ENCODE results near the gene FBLN2.
A peak's percentile ranks its signal among the peaks of the same experiment; 100 is the strongest.

Gene FBLN2

DNA sequence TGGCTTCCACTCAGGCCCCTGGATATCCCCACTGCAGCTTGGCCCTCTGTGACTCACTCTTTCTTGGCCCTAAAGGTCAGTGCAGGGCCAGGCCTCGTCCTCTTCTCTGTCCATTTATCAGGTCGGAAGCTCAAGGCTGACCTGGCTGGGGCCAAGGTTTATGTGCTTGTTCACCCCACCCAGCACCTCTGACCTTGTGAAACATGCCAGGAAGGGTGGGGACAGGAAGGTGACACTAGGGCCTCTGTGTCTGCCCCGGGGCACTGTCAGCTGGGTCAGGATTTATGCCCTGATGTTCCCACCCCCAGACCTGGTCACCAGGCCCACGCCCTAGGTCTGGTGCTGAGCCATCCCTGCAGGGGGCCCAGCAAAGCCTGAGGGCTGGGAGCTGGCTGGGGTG, 103.8 kb downstream of the FBLN2 start:
- DNase-seq, result no peak

DNA sequence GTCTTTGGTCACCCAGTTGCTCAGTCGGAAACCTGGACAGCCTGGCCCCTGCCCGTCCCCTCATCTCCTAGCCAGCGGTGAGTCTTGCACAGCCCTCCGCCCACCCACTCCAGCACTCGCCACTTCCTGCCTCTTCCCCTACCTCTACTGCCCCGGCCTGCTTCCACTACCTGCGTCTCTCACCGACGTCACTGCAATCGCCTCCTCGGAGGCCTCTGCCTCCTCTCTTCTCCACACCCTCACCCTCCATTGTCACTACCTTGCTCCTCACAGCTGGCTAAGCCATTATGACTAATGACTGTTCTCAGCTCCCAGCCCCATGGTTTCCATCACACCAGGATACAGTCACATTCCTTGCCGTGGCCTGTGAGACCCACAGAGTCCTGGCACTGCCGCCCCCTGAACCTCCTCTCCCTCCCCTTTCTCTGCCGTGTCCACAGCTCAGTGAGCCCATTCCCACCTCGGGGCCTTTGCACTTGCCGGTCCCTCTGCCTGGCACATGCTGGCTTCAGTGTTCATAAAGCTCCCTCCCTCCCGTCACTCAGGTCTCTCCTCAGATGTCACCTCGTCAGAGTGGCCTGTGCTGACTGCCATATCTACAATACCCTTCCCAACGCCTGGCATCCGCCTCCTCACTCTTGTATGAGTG, 104.8 kb downstream of the FBLN2 start:
- DNase-seq, result peak in 1 of 2 experiments; percentile 26

DNA sequence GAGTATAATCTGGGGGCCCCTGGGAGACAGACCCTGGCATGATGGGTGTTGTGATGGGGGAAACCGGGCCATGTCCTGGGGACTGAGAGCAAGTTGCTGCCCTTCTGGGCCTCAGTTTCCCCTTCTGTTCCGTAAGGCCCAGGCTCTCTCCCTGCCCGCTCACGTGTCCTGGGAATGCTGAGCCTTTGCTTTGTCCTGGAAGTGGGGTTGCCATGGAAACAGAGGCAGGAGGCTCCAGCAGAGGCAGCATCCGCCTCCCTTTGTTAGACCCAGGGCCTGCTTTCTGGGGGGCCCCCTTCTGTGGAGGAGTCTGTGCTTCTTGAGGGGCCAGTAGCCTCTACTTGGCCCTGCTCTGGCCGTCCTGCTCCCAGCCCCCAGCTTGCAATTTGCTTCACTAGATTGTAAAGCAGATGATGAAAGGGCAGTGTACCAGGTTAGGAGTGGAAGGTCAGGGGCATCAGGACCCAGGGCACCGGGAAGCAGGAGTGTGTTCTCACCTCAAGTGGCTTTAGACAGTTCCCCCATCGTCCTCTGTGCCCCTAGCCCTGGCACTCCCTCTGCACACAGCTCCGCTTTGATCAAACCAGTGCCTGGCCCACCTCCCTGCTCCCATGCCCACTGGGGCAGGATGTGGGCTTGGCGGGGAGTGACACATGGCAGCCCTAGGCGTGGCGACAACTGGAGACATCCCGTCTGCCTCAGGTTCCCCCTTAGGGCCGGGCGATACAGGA, 105.6 kb downstream of the FBLN2 start:
- peak; percentile 33 to 35 for DNase-seq

DNA sequence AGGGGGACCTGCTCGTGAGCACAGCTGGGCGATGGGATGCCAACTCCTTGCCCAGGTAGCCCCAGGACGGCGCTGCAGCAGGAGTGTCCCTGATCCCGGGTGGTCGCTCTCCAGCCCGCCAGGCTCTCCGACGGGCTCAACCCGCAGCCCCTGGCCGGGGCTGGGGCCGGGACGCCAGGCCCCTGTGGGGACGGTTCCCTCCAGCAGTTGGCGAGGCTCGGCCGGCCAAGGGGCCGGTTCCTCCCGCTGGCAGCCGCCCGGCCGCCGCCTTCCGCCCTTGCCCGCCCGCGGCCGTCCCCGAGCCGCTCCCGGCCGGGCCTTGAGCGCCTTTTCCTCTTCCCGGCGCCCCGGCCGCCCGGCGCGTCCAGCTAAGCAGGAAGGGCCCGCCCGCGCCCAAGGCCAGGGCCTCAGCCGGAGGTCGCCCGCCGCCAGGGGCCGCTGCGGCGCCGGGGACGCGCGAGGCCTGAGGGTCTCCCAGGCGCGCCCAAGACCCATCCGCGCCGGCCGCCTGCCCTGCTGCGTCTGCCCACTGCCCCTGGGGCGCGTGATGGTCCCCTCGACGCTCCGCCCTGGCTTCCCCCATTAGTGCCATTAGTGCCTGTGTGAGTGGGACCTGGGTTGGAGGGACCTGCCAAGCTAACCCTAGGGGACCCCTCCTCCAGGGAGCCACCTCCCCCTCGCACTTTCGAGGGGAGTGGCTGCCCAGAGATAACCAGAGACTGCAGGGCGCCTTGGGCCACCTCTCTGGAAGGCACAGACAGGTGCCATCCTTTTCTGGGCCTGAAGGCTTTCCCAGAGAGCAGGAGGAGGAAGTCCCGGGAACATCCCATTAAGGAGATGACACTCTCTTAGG, 106.4 kb downstream of the FBLN2 start:
- peak; percentile 32 to 38 for DNase-seq

DNA sequence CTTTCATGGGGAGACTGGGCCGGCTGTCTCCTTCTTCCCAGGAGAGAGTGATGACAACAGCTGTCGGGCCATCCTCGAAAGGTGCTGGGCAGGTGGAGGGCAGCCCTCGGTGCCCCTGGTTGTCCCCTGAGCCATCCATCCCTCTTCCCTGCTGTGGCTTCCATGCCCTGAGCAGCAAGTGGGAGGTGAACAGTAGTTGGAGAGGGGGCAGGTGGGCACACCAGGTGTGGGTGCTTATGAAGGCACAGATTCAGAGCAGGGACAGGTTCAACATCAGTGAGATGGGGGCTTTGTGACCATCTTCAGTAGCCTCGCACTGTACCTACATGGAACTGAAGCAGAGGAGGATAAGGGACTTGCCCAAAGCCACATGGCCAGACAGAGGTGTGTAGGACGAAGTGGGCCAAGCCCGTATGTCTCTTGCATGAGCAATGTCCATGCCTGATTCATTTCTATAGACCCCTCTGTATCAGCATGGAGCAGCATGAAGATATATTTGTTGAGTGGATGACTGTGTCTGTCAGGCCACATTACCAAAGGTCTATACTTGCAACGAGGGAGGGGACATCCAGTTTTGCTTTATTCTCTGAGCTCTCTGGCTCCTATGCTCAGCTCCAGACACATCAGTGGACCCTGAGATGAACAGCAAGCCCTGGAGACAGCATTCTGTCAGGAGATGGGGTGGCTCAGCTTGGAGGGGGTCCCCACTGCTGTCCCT, 107.8 kb downstream of the FBLN2 start:
- DNase-seq, result no peak

DNA sequence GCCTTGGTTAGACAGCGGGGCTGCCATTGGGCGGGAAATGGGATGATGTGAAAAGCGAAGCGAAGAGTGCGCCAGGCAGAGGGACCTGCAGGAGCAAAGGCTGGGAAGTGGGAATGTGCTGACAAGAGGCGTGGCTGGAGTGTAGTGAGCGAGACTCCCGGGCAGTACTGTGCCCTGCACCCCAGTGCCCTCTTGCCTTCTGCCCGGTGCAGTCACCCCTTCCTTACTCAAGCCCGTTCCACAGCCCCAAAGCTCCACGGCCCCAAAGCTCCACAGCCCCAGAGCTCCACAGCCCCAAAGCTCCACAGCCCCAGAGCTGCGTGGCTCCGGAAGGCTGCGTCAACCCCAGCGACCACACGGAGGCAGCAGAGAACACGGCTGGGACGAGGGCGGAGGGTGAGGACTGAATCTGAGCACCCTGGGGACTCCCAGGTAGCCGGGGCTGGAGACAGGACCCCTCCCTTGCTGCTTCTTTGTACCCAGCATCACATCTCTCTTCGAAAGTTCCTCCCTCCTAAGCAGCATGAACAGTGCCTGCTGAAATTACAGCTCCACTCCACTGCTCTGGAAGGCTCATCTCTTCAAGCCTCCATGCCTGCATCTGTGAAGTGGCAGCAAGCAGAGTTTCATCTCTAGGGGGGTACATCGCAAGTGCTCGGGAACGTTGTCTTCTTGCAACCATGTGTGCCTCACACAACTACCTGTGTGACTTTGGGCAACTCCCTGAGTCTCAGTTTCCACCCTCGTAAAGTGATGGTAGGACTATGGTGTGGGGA, 108.9 kb downstream of the FBLN2 start:
- DNase-seq, result peak; percentile 71 to 77

DNA sequence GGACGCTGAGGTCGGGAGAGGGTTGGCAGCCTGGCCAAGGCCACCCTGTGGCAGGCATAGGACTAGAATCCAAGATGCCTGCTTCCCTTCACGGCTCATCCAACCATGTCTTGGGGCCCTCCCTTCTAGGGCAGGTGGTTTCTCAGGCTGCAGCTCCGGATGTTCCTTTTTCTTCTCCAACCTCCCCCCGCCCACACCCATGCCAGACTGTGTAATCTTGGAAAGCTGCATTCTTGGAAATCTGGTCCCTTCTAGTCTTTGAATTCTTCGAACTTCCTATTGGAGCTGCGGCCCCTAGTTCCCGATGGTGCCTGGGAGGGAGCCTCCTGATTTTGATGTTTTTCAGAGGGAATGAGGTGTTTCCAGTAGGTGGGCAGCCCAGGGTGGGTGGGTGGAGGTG, 109.8 kb downstream of the FBLN2 start:
- no peak for DNase-seq

DNA sequence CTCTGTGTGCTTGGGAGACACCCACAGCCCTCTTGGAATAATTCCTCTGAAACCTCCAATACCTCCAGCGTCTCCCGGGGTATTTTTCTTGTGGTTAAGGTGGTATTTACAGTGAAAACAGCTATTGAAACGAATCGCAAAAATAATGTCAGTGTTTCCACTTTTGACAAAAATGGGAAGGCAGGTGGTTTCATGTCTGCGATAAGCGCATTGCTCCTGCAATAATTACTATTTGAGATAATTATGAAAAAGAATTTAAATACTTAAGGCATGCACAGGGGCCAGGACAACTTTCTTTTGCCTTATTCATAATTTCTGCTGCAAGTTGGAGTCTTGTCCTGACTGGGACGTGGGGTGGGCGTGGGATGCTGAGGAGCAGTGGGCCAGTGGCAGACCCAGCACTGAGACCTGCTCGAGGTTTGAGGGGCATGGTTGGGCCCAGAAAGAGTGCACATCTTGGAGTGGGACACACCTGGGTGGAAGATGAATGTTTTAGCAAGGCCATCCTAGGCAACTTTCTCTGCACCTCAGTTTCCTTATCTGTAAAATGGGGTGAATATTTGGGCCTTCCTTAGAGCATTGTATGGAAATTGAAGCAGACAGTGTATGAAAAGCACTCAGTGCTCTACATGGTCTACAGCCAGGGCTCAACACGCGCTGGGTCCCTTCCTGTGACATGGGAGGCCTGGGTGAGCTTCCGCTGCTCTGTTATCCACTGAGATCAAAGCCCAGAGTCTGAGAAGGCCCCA, 110.5 kb downstream of the FBLN2 start:
- no peak for DNase-seq

DNA sequence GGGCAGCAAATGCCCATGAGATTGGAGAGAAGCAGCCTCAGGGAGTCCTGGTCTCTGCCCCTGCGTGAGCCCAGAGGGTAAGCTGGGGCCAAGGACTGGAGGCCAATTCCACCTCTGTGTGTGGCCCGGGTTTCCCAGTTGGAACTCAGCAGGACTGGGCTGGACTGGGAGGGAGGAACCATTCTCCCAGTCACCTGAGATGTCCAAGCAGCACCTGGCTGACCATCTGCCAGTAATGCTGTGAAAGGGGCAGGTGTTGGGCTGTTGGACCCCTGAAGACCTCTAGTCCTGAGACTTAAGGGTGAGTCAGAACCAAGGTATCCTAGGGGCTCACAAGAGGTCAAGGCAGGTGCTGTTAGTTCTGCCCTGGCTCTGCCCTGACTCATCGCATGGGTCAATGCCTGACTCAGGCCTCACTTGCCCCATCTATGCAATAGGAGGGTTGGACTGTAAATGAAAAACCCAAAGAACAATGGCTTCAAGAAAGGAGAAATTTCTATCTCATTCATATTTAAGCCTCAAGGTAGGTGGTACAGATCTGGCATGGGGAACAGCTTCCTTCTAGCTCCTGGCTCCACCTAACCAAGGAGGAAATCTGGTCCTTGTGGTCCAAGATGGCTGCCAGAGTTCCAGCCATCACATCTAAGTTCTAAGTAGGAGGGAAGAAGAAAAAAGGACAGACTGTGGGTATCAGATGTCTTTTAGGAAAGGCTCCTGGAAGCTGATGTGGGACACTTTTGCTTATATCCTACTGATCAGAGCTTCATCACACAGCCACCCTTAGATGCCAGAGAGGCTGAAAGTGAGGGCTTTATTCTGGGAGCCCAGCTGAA, 111.3 kb downstream of the FBLN2 start:
- DNase-seq, result no peak

DNA sequence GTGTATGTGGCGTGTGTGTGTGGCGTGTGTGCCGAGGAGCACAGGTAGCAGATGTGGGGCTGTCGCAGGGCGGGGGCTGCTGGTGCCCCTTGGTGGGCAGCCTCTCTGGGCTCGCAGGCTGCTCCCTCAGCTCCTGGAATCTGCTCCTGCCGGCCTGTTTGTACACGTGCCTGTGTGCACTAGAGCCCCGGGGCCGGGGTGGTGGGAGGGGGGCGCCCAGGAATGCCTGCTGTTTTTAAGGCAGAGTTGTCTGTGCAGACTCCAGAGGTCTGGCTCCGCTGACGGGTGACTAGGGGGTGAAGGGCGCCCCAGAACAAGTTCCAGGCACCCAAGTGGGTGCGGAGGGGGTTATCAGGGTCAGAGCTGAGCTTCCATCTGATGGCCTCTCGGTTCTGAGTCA, 112.2 kb downstream of the FBLN2 start:
- DNase-seq, result no peak

DNA sequence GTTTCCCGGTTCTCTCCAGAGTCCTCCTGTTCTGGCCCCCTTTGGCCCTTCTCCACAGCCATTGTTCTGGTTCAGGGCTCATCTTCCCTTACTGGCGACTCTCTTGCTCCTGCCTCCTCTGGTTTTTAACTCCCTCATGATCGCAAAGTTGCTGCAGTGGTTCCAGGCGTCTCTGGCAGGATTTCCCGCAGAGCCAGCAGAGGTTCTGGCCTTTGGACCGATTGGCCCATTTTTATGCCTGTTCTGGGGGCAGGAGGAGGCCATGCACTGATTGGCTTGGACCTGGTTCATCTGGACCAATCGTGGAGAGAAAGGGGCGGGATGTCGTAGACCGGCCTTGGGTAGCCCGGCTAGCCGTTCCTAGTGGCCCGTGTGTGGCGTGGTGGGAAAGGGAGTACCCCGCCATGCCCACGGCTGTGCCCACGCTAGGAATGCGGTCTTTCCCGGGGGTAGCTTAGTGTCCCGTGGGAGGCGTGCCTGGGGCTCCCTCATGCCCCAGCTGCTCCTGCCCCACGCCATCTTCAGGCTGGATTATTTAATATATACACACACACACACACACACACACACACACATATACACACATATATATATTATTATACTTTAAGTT, 113.4 kb downstream of the FBLN2 start:
- DNase-seq, result no peak

DNA sequence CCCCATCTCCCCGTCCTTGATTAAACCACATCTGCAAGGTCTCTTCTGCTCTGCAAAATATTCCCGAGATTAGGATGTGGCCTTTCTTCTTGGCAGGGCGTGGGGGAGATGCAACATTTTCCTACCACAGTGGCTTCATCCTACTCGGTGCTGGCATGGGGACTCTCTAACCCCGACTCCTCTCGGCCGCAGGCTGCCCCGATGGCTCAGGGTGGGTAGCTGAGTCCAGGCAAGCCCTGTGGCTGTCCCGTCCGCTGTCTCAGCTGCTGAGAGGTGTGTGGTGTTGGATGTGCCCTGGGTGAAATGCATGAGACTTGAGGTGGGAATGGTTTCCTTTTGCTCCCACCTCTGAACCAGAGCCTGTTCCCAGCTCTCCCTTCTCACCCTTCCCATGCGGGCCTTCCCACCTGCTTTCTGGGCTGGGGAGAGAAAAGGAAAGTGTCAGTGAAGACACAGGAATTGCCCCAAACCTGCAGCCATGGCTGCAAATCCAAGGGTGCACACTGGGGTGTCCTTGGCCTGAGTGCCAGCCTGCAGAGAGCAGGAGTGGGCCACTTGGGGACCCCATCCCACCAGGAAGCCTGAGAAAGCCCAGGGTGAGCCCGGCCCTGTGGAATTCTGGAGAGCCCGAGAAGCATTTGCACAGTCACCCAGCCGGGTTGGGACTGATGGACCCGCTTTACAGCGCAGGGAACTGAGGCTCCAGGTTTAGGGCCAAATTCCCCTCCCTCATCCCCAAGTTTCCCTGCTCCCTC, 115.0 kb downstream of the FBLN2 start:
- no peak for DNase-seq

DNA sequence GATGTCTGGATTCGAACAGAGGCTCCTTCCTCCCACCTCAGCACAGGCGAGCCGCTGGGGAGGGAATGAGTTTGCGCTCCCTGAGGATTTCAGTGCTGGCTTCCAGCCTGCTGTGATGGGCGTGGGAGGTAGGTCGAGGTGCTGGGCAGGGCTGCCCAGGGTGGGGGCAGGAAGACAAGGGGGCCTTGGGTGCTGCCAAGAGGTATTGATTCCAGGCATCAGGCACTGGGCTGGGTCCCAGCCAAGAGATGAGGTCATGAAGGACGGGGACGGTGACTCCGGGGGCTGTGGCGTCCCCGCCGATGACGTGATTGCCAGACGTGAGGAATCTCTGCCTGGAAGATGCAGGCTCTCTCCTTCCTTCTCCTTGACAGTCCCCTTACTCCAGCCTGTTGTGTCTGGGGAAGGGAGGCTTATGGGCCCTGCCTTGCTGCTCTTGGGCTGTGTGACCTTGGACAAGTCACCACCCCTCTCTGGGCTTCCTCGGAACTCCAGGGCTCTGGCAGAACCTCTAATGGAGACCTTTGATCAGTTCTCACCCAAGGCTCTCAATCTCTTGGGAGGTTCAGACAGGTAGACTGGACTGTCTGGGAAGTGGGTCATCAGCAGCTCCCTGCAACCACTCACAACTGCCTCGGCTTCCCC, 116.8 kb downstream of the FBLN2 start:
- no peak for DNase-seq

DNA sequence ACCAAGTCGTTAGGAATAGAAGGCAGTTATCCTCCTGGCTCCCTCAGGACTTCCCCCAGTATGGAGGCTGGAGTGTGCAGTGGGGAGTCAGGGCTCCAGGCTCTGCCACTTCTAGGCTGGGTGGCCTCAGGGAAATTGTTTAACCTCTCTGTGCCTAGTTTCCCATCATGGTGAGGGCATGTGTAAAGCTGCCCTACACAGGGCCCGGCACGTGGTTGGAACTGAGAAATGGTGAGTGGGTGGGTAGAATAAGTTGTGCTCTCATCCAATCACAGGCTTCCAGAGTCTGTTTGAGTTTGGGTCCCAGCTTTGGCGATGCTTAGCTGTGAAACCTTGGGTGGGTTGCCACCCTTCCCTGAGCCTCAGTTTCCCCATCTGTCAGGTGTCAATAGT, 117.3 kb downstream of the FBLN2 start:
- no peak for DNase-seq

DNA sequence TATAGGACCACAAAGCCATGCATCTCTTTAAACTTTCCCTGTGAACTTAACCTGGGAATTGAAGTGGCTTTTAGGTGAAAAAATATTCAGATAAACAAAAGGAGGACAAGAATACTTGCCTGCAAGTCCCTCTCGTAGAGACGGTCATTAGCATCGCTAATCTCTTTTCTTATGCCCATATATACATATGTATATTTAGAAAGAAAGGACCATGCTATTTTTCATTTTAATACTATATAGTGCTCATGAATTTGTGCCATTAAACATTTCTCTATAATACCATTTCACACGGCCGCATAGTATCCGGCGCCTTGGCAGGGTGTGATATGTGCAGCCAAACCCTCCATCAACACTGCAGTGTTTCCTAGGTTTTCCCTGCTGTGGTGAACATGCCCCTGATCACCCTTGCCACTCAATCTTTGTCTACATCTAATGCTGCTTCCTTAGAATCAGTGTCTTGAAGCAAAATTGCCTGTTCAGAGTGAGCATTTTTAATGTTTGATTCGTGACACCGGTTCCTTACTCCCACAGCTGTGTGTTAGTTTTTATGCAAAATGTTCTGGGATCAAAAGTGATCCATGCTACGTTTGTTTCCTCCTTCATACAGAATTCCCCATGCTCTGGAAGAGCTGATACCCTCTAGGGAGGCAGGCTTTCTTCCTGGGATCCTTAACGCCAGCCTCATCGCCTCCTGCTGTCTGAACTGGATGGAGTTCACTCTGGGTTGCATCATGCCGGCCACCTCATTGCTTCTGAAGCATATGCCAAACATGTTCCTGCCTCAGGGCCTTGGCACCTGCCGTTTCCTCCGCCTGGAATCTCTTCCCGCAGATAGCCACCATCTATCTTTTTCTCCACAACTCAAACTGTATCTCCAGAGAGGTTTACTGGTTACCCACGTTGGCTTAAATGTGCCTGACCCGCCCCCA, 118.1 kb downstream of the FBLN2 start:
- no peak for DNase-seq

DNA sequence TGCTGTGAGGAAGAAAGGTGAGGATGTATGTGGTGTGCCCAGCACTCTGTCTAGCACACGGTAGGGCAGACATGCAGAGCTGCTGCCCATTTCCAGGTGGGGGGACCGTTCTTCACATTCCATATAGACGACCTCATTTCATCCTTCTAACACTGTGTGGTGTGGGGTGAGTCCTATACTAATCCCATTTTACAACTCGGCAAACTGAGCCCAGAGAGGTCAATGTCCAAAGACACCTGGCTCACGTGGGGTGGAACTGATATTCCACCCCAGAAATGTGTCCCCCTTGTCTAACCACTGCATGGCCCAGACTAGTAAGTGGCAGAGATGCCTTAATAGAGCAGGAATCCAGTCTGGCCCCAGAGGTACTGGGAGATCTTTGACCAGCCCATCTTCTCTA, 119.2 kb downstream of the FBLN2 start:
- no peak for DNase-seq

DNA sequence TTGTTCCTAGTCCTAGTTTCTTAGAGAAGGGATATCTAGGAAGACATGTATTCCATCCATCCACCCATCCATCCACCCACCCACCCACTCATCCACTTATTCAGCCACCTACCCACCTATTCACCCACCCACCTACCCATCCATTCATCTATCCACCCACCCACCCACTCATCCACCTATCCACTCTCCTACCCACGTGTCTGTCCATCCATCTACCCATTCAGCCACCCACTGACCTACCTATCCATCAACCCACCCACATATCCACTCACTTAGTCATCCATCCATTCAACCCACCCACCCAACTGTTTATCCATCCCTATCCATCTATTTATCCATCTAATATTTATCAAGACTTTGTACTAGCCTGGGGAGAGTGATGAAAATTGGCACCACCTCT, 120.5 kb downstream of the FBLN2 start:
- no peak for DNase-seq

DNA sequence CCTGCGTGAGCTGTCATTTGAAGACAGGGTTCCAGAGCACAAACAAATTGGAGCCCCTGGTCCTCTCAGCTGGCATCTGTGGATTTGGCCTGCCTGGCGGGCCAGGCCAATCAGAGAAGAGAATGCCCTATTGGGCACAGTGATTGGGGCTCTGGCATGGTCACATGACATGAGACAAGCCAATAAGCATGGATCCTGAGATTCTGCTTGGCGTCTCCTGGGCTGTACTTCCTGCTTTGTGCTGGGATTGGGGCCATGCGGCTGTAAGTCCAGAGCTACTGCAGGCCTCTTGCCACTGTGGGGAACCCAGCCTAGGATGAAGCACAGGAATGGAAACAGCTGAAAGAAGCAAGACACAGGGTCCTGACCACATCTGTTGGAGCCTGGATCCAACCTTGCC, 121.4 kb downstream of the FBLN2 start:
- DNase-seq, result no peak
